ENCODE data around the gene MC3R.
"Not testable (repeated sequence)": the region's sequence is repeated elsewhere in the genome, so short reads cannot be mapped to it uniquely, and the experiment has no call there.

The MC3R gene

DNA sequence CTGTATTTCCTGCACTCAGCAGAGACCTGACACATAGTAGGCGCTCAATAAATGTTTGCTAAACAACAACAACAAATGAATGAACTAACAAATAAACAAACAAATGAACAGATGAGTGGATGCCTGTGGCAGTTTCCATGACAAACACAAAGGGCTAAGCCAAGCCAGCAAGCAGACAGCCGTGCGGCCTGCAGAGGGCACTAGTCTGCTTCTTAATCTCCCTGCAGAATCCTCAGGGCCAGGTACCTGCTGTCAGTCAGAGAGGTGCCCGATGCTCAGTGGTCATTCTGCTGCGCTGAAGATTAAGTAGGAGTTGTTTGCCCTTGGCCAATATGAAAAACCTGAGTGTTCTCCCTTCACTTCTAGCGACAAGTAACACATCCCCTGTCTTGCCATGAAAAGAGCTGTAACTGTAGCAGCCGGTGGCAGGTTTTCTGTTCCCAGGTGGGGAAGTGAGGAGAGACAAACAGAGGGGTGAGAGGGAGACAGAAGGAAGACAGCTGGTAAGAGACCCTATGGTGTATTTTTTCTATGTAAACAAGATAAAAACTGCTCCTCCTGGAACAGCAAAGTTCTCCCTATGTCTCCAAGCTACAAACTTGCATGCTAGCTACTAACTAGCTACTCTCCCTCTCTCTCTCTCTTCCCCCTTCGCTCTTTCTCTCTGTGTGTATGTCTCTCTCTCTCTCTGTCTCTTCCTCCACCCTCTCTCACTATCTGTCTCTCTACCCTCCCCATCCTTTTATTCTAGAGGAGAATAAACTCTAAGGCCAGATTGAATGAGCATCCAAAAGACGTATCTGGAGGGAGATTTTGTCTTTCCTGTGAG is at the start of gene MC3R:
MC3R (plus strand) TSS at position 779 of the 829 bp plus-strand sequence. CDS start 112 bp downstream, outside the sequence.
- DNase-seq (ENCODE audit: low read depth in 2 of 2): peak; percentile 22 to 34

DNA sequence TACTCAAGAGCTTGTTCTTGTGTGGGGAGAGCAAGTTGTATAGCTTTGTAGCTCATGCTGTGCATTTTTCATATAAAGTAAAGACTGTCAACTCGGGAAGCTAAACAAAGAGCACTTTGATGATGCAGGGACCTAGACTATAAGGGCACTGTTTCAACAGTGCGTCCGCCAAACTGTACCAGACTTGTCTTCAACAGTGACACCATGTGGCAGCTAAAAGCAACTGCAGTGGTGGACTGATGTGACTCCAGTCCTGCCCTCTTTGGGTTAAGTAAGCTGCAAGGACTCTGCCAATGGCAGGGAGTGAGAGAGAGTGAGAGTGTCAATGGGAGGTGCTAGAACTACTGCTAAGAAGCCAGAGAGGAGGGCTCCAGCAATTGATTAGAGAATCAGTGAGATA is 48.1 kb upstream of the MC3R start:
- no peak for DNase-seq (ENCODE audit: low read depth in 2 of 2)

DNA sequence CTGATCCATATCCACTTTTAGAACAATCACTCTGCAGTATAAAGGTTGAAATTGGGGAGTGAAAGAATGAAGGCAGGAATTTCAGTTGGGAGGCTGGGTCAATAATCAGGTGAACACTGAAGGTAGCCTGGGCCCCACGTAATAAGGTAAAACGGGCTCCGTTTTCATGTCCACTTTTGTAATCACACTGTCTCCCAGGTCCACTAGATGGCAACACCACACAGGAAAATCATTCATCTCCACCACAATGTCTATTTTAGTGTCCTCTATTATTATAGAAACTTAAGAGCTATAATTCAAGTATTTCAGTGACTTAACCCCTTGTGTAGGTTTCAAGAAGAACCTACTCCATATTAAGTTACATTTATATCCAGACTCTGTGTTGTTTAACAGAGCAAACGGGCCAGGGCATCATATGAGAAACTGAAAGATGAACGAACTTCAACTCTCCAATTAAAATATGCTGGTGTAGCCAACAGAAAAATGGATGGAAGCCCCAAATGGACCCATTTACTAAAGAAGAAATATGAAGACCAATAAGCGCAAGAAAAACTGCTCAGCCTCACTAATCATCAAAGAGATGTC is 45.9 kb upstream of the MC3R start:
- no peak for DNase-seq (ENCODE audit: low read depth in 2 of 2)

DNA sequence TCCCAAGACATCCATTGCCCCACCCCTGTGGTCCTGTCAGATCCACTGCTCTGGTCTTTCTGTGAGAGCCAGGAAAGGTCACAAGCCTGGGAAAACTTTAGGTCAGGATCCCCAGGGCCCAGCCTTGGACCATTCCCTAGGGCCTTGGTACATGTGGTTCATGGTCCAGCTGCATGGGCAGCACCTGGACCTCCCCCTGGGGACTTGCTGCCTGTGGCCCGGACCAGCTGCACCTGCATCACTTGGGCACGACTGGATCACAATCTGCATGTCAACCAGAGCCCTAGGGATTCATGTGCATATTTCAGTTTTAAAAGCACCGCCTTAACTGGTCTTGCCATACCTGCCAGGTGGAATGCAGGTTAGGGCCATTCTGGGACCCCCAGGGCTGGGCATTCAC is 44.3 kb upstream of the MC3R start:
- DNase-seq (ENCODE audit: low read depth in 2 of 2): no peak

DNA sequence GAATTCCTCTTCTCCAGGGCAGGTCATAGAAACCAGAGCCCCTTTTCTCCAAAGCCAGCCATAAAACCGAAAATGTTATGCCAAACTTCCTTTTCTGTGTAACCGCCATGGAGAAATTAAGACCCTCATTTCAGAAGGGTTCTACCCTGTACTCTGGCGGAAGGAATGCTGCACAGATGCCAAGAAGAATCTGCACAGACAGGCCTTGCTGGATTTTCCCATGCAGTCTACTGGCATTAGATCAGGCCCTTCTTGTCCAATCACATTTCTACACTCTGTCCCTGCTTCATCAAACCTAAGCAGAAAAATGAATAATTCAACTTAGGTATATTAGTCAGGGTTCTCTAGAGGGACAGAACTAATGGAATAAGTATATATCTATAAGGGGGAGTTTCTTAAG is 43.2 kb upstream of the MC3R start:
- no peak for DNase-seq (ENCODE audit: low read depth in 2 of 2)

DNA sequence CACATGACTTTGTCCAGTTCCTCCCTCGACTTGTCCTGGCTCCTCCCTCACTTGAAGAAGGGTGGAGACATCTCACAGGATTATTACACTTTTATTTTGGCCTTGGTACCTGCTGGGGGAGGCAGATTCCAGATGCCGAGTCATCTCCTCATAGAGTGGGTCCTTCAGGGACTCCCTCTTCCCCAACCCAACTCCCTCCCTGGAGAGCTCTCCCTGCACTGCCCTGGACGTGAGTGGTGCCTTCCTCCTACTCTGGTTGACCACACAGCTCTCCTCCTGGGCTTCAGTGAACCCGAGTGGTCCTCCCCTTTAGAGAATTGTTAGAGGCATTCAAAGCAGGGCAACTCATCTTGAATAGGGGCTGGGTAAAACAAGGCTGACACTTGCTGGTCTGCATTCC is 40.9 kb upstream of the MC3R start:
- DNase-seq (ENCODE audit: low read depth in 2 of 2): no peak

DNA sequence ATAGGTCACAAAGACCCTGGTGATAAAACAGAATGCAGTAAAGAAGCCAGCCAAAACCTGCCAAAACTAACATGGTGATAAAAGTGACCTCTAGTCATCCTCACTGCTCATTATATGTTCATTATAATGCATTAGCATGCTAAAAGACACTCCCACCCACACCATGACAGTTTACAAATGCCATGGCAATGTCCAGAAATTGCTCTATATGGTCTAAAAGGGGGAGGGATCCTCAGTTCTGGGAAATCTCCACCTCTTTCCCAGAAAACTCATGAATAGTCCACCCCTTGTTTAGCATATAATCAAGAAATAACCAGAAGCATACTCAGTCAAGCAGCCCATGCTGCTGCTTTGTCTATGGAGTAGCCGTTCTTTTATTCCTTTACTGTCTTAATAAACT is 40.4 kb upstream of the MC3R start:
- no peak for DNase-seq (ENCODE audit: low read depth in 2 of 2)

DNA sequence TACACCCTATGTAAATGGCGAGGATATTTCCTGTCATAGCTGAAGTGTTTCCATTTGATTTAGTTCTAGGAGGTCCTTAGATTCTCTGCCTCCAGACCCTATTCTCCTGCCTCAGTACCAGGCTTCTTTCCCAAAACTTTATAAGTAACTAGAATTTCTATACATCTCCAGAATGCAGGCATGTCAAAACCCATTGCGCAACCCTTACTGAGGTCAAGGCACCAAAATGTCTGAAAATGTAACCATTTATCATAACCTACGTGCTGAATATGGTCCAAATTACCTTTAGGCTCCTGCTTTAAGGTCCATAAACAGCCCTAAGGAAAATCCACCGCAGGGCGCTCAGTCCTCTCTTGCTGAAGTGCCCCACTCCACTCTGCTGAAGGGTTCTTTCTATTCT is 37.5 kb upstream of the MC3R start:
- no peak for DNase-seq (ENCODE audit: low read depth in 2 of 2)

DNA sequence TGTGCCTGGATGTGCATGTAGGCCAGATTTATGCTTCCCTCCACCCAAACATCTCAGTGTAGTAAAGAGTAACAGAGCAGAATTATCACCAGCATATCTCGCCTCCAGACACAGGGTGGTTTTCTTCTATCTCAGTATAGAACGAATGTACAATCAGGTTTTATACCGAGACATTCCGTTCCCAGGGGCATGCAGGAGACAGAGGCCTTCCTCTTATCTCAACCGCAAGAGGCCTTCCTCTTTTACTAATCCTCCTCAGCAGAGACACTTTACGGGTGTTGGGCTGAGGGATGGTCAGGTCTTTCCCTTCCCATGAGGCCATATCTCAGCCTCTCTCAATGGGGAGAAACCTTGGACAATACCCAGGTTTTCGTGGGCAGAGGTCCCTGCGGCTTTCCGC is 36.4 kb upstream of the MC3R start:
- DNase-seq (ENCODE audit: low read depth in 2 of 2): no peak

DNA sequence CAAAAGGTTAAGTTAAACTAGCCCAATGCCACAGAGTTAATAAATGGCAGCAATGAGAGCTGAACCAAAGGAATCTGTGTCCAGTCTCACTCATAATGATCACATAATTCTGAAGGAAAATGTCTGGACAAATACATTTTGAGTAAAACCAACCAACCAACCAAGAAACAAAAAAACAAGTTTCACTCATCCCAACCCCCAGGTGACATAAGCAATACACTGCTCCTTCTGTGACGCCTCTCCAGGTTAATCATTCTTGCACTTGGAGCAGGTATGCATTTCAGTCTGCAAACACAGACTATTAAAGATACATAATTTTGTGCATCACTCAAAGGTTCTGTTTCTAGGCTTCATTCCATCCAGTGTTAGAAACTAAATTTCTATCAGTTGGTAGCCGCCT is 35.2 kb upstream of the MC3R start:
- DNase-seq (ENCODE audit: low read depth in 2 of 2): no peak

DNA sequence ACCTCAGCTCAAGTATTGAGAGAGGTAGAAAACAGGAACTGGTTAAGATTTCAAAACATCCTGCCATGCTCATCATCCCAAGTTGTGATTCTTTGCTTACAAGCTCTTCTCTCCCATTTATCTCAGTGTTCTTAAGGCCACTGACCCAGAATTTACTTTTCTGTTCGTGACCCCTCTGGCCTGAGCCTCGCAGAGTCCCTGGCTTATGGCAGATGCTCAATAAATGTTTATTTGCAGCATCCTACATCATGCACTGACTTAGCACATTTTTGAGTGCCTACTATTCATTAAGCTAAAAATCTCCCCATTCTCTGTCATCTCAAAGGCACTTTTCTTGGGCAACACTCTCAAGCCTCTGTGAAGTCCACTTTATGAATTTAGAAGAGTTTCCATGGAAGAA is 33.4 kb upstream of the MC3R start:
- no peak for DNase-seq (ENCODE audit: low read depth in 2 of 2)

DNA sequence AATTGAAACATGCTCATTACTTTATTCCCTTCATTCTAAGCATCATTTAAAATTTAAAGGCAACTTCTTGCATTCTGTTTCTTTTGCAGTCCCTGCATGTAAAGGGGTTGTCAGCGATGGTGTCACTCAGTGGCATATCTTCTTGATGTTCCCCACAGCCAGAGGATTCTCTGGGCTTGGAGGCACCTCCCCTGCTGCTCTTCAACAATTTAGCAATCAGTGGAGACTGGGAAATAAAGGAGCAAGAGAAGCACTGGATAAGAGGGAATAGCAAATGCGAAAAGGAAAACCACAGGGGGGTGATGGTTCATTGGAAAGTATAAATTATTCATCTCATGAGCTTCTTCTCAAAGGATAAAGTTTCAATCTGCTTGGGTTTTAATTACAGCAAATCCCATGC is 30.7 kb upstream of the MC3R start:
- DNase-seq (ENCODE audit: low read depth in 2 of 2): no peak

DNA sequence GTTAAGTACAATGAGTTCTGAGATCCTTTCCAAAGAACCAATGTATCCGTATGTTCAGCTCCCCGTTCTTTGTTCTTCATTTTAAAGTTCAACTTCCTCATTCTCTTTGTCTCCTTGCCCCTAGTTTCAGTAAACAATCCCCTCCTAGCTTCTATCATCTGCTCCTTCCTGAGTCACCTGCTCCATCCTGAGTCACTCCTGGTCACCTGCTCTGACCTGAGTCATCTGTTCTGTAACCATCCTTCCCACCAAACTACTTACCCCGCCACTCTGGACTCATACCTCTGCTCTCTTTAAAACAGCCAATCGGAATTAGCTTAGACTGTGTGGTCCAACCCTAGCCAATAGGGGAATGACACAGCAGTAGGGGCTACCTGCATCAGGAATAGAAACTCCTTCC is 27.3 kb upstream of the MC3R start:
- not testable (repeated sequence) for DNase-seq (ENCODE audit: low read depth in 2 of 2)

DNA sequence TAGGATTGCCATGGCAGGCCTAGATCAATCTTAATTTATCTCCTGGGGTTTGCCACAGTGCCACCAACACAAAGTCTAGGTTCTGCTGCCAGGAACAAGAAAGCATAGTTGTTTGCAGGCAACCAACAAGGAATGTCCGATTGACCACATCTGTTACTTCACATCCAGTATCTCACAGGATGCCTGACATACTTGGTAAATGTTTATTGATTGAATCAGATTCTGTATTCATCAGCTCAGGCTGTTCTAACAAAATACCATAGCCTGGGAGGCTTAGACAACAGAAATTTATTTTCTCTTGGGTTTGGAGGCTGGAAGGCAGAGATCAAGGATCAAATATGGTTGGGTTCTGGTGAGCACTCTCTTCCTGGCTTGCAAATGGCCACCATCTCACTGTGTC is 26.3 kb upstream of the MC3R start:
- DNase-seq (ENCODE audit: low read depth in 2 of 2): no peak

DNA sequence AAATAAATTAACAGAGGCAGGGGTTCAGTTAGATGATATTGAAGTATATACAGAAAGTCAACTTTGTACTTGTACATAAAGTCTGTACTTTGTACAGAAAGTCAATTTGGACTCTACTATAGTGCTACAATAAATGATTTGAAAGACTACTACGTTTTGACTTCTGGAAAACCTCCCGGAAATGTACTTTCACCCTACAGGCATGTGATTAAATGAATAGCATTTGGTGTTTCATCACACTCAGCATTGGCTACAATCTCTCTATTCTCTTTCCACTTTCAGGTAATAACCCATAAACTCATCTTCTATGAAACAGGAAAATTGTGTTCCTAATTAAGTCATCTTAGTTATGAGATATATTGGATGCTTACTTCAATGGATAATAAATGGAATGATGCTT is 25.6 kb upstream of the MC3R start:
- DNase-seq (ENCODE audit: low read depth in 2 of 2): no peak

DNA sequence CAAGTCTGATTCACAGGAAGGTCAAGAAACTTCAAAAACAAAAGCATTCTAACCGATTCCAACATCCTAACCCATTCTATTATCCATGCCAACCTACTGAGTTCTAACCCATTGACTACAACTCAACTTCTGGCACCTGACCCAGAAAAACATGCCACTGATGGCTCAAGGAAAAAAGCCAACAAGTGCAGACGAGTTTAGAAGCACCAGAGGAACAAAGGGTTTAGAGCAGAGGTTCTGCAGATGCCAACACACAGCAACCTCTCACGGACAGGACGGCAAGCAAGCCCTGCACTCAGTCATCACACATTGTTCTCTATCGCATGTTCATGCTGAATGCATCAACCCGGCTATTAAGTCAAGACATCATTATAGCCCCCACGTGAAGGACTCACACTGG is 25.2 kb upstream of the MC3R start:
- no peak for DNase-seq (ENCODE audit: low read depth in 2 of 2)

DNA sequence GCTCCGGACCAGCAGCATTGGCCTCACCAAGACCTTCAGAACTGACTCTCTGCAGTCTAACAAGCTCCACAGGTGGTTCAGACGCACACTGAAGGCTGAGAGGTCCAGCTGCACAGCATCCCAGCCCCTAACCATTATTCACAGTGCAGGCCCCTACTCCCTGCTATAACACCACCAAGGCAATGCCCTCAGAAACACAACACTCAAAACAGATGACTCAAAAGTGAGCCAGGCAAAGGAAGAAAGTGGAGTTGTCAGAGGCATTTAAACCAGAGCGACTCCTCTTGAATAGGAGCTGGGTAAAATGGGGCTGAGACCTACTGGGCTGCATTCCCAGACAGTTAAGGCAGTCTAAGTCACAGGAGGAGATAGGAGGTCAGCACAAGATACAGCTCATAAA is 20.5 kb upstream of the MC3R start:
- no peak for DNase-seq (ENCODE audit: low read depth in 2 of 2)

DNA sequence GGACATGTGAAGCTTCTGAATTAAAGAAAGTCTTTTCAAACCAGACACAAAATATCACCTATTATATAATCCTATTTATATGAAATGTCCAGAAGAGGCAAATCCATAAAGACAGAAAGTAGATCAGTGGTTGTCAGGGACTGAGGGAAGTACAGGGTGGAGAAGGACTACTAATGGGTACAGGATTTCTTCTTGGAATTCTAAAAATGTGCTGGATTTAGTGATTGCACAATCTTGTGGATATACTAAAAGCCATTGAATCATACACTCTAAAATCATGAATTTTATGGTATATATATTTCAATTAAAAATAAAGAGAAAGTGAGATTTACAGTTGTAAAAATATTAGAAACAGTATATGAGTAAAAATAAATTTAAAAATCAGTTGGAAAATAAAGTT is 18.7 kb upstream of the MC3R start:
- DNase-seq (ENCODE audit: low read depth in 2 of 2): no peak

DNA sequence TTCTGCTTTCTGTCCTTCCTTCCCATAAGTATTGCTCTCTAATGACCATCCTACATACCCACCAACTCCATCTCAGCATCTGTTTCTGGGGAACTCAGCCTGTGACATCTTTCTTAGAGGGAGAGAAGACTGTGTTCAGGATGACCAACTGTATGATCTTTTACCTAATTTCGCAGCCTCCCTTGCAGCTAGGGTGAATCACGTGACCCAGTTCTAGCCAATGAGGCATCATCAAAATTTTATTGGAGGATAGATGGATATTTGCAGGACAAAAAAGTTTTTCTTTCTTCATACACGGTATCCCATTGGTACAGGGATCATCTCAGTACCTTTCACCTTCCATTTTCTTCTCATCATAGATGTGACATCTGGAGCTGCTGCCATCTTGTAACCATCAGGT is 14.4 kb upstream of the MC3R start:
- DNase-seq (ENCODE audit: low read depth in 2 of 2): no peak

DNA sequence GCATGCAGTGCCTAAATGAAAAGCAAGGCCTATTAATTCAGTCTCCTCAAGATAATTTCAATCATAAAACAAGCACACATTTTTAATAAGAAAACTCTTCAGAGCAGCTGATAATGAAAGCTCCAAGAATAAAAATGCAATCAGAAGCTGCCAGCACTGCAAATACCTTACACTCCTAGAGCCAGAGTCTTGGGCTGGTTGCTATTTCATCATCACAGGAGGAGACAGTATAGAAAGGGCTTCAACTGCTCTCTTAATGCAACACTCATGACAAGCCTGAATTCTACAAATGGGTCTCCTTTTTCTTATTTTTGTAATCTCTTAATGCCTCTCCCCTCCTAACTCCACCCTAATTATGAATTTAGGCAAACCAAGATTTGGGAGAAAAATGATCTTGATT is 11.2 kb upstream of the MC3R start:
- no peak for DNase-seq (ENCODE audit: low read depth in 2 of 2)

DNA sequence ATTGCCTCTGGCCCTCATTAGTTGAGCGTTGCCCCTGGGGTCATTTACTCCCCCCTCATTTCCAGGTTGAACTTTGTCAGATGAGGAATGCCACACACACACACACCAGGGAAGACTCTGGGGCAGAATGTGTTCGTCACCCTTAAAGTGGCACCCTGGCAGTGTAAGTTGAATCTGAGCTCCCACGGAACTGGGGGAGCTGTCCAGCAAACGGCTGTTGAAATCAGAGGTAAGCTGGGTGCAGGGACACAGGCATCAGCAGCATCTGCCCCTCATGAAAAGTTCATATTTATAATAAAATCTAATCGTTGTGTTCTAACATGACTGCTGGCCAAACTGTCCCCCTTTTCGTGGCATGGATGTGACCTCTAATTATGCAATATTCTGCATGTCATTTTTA is 4.3 kb upstream of the MC3R start:
- no peak for DNase-seq (ENCODE audit: low read depth in 2 of 2)

DNA sequence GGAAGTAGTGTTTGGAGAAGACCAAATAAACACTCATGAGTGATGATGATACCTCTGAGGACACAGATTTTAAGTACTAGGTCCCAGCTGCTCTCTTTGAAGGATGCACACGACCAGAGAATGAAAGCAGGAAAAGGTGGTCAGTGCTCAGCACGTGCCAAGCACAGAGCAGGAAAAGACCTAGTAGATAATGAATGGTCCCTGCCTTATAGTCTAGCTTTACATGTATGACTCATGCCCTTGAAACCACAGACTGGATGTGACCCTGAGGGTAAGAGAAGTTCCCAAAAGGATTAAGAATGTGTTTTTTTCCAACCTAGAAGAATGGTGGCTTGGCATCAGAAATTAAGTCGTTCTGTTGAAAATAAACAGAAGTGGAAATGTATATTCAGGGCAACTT is 2.8 kb upstream of the MC3R start:
- DNase-seq (ENCODE audit: low read depth in 2 of 2): no peak

DNA sequence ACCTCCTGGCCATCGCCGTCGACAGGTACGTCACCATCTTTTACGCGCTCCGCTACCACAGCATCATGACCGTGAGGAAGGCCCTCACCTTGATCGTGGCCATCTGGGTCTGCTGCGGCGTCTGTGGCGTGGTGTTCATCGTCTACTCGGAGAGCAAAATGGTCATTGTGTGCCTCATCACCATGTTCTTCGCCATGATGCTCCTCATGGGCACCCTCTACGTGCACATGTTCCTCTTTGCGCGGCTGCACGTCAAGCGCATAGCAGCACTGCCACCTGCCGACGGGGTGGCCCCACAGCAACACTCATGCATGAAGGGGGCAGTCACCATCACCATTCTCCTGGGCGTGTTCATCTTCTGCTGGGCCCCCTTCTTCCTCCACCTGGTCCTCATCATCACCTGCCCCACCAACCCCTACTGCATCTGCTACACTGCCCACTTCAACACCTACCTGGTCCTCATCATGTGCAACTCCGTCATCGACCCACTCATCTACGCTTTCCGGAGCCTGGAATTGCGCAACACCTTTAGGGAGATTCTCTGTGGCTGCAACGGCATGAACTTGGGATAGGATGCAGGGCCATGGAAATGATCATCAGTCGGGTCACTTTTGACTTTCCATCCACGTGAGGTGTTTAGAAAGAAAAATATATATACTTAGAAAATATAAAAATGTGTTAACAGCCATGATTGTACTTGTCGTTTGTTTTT is 868 bp downstream of the MC3R start:
- peak; percentile 14 to 44 for DNase-seq (ENCODE audit: low read depth in 2 of 2)

All from stimulated activated CD4-positive, alpha-beta T cell treated with anti-CD3 and anti-CD28 coated beads, Interleukin-4, amount 100 ng/mL, for 48 hours (primary cell).